Neural cell (in vitro differentiated cells): ENCODE measurements around the gene TMED9.
"Not testable (repeated sequence)": the region's sequence is repeated elsewhere in the genome, so short reads cannot be mapped to it uniquely, and the experiment has no call there.

ENCODE experiments used
- EP300 ChIP-seq: fragments of 450-650 bp; conservative IDR thresholded peaks from 2 replicates; pipeline ENCODE4 v1.6.1; 2014; ENCODE audit warnings: antibody characterized with exemption, mild to moderate bottlenecking, moderate library complexity; ENCODE audit not compliant: poor library complexity, severe bottlenecking
- EZH2 ChIP-seq: fragments of 200-600, 300-800 bp; shearing (Covaris generic), sonication (generic); IDR thresholded peaks from 2 replicates; pipeline ENCODE4 v1.6.1; 2014; ENCODE audit warnings: antibody characterized with exemption, low read length, borderline replicate concordance, mild to moderate bottlenecking; ENCODE audit not compliant: insufficient read depth, poor library complexity, severe bottlenecking
- POLR2AphosphoS5 ChIP-seq: IDR thresholded peaks from 2 replicates; pipeline ENCODE4 v1.6.1; 2012
- RAD21 ChIP-seq: fragments of 450-650 bp; conservative IDR thresholded peaks from 2 replicates; pipeline ENCODE4 v1.6.1; 2014; ENCODE audit warnings: antibody characterized with exemption, mild to moderate bottlenecking, moderate library complexity
- SMC3 ChIP-seq: fragments of 450-650 bp; conservative IDR thresholded peaks from 2 replicates; pipeline ENCODE4 v1.6.1; 2014; ENCODE audit warnings: antibody characterized with exemption, mild to moderate bottlenecking, moderate library complexity; ENCODE audit not compliant: poor library complexity
- TAF1 ChIP-seq: IDR thresholded peaks from 2 replicates; pipeline ENCODE4 v1.6.1; 2012; ENCODE audit warnings: low read depth
- TF ChIP-seq, protein P1 (sequence below): IDR thresholded peaks from 2 replicates; pipeline ENCODE4 v1.6.1; 2012; ENCODE audit warnings: borderline replicate concordance
- TF ChIP-seq, protein P2 (sequence below): fragments of 450-650 bp; IDR thresholded peaks from 2 replicates; pipeline ENCODE4 v1.5.1; 2014; ENCODE audit warnings: antibody characterized with exemption, mild to moderate bottlenecking, moderate library complexity; ENCODE audit not compliant: poor library complexity, severe bottlenecking

DNA sequence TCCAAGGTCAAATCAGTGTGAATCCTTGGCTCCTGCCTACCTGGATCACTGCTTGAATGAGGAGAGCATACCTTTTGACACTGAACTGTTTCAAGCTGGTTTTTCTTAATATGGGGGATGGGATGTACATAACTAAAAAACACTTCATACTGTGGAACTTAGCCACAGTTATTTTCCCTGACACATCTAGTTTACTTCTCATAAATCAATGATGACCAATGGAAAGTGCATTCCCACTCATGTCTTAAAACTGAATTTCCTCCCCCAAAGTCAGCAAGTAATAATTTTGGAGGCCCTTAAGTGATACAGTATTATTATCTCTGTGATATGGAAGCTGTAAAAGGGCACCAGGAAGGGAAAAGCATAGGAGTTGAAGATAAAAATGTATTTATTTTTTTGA, 38.2 kb downstream of the TMED9 start:
- TF ChIP-seq, protein P1, sequence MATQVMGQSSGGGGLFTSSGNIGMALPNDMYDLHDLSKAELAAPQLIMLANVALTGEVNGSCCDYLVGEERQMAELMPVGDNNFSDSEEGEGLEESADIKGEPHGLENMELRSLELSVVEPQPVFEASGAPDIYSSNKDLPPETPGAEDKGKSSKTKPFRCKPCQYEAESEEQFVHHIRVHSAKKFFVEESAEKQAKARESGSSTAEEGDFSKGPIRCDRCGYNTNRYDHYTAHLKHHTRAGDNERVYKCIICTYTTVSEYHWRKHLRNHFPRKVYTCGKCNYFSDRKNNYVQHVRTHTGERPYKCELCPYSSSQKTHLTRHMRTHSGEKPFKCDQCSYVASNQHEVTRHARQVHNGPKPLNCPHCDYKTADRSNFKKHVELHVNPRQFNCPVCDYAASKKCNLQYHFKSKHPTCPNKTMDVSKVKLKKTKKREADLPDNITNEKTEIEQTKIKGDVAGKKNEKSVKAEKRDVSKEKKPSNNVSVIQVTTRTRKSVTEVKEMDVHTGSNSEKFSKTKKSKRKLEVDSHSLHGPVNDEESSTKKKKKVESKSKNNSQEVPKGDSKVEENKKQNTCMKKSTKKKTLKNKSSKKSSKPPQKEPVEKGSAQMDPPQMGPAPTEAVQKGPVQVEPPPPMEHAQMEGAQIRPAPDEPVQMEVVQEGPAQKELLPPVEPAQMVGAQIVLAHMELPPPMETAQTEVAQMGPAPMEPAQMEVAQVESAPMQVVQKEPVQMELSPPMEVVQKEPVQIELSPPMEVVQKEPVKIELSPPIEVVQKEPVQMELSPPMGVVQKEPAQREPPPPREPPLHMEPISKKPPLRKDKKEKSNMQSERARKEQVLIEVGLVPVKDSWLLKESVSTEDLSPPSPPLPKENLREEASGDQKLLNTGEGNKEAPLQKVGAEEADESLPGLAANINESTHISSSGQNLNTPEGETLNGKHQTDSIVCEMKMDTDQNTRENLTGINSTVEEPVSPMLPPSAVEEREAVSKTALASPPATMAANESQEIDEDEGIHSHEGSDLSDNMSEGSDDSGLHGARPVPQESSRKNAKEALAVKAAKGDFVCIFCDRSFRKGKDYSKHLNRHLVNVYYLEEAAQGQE, result not testable (repeated sequence)
- not testable (repeated sequence) for TF ChIP-seq EP300, POLR2AphosphoS5, RAD21, TAF1, EZH2, SMC3
- TF ChIP-seq, protein P2, sequence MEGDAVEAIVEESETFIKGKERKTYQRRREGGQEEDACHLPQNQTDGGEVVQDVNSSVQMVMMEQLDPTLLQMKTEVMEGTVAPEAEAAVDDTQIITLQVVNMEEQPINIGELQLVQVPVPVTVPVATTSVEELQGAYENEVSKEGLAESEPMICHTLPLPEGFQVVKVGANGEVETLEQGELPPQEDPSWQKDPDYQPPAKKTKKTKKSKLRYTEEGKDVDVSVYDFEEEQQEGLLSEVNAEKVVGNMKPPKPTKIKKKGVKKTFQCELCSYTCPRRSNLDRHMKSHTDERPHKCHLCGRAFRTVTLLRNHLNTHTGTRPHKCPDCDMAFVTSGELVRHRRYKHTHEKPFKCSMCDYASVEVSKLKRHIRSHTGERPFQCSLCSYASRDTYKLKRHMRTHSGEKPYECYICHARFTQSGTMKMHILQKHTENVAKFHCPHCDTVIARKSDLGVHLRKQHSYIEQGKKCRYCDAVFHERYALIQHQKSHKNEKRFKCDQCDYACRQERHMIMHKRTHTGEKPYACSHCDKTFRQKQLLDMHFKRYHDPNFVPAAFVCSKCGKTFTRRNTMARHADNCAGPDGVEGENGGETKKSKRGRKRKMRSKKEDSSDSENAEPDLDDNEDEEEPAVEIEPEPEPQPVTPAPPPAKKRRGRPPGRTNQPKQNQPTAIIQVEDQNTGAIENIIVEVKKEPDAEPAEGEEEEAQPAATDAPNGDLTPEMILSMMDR, result not testable (repeated sequence)
